Measurements from ENCODE around the gene MAGEA9.
"Not testable (repeated sequence)": the region's sequence is repeated elsewhere in the genome, so short reads cannot be mapped to it uniquely, and the experiment has no call there.

MAGEA9 gene

DNA sequence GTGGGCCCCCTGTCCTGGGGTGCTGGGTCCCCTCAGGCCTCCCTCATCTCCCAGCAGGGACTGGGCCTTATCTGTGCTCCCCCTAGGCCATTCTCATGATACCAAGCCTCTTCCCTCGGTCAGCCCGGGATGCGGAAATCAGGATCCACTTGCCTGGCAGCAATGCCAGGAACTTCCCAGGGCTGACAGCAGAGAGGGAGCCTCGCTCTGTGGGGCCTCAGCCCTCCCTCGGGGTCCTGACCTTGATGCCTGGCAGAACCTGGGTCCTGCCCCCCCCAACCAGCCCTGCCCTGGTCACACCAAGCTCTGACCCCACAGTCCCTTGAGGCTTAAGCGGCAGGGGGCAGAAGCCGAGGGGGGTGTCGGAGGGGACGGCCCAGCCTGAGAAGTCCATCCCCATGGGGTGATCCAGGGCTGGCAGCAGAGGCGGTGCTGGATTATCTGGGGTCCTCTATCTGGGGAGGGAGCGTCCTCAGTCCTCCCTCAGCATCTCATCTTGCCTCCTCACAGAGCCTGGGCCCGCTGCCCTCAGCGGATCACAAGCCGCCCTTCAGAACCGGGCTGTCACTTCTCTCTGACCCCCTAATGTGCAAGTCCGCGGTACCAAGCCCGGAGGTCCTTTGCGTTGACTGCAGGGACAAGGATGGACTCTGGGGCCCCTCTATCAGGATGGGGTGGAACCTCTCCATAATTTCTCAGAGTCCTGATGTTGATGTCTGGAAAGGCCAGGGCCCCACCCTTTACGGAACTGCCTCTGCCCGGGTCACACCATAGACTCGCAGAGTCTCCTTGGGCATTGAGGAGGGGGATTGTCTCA, 19.7 kb upstream of the MAGEA9 start:
- not testable (repeated sequence) for H3K9me3 ChIP-seq (ENCODE audit: control insufficient read depth, low read length); H3K9ac ChIP-seq (ENCODE audit: low read length); H3K4ac ChIP-seq (ENCODE audit: low read depth in 1 of 2, low read length in 2 of 2); H2BK120ac ChIP-seq (ENCODE audit: low read depth, low read length); H2BK5ac ChIP-seq (ENCODE audit: low read depth, low read length, poor library complexity, severe bottlenecking); H4K91ac ChIP-seq (ENCODE audit: low read length); H3K4me2 ChIP-seq (ENCODE audit: low read length, poor library complexity, severe bottlenecking); H3K4me1 ChIP-seq (ENCODE audit: control insufficient read depth, insufficient read depth, low read depth, low read length); H3K27ac ChIP-seq (ENCODE audit: low read length, poor library complexity, severe bottlenecking); H3K14ac ChIP-seq (ENCODE audit: low read length in 2 of 2); H3K18ac ChIP-seq (ENCODE audit: low read depth in 1 of 2, low read length in 2 of 2); H3K36me3 ChIP-seq (ENCODE audit: control insufficient read depth in 1 of 2, insufficient read depth in 2 of 2, low read depth in 1 of 2, low read length in 2 of 2); H3K4me3 ChIP-seq (ENCODE audit: insufficient read depth in 1 of 2, low read depth in 1 of 2, low read length in 2 of 2); H4K8ac ChIP-seq (ENCODE audit: low read length); H3K27me3 ChIP-seq (ENCODE audit: control insufficient read depth in 1 of 2, insufficient read depth in 1 of 2, low read length in 2 of 2); H2AK5ac ChIP-seq (ENCODE audit: low read length, severe bottlenecking); H3K23ac ChIP-seq (ENCODE audit: low read length in 2 of 2); DNase-seq; H2BK12ac ChIP-seq (ENCODE audit: low read length in 2 of 2); H2BK15ac ChIP-seq (ENCODE audit: low read depth, poor library complexity, severe bottlenecking); H2AFZ ChIP-seq (ENCODE audit: low read depth, low read length); H3K79me1 ChIP-seq (replicated peaks; ENCODE audit: low read length, poor library complexity, severe bottlenecking)
- WGBS = 88% methylated on average over 10 of the region's 22 CpGs

DNA sequence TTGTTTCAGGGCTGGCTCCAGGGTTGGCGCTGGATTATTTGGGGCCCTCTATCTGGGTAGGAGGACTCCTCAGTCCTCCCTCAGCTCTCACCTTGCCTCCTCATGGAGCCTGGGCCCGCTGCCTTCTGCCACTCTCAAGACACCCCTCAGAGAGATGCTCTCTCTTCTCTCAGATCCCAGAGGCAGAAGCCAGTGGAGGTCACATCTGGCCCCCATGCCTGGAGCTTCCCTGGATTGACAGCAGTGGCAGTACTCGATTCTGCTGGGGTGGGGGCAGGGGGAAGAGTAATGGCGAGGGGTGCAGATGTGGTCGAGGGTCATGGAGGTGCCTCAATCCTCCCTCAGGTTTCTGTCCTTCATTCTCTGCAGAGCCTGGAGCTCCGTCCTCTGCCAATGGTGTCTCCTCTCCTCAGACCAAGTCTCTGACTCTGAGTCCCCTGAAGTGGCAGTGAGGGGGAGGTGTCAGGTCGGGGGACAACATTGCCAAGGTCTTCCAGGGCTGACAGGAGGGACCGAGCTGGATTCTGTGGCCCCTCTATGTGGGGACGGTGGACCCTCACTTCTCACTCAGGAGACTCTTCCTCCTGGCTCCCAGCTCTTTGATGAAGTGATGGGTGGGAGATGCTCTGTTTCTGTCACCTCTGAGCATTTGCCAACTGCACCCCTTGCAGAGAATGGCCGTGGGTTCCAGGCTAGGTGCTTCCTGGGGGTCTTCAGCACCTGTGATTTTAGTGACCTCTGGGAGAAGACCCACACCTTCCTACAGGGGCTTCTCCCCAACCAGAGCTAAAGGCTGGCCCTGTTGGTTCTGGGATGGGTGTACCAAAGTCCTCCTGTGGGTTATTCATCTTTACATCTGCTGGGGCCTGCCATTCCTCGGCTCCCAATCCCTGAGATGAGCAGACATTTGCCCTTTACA, 18.8 kb upstream of the MAGEA9 start:
- no peak overlapping the region for H4K91ac ChIP-seq (ENCODE audit: low read length)
- no peaks in the 10 kb centered on the region for H3K79me1 ChIP-seq (replicated peaks; ENCODE audit: low read length, poor library complexity, severe bottlenecking)
- no peak for DNase-seq
- H2BK15ac ChIP-seq (ENCODE audit: low read depth, poor library complexity, severe bottlenecking) = no peak overlapping the region
- no peak overlapping the region for H2BK12ac ChIP-seq (ENCODE audit: low read length in 2 of 2)
- no peak overlapping the region for H2BK120ac ChIP-seq (ENCODE audit: low read depth, low read length)
- H2AFZ ChIP-seq (ENCODE audit: low read depth, low read length) = no peak overlapping the region
- H3K27me3 ChIP-seq (ENCODE audit: control insufficient read depth in 1 of 2, insufficient read depth in 1 of 2, low read length in 2 of 2) = no peaks in the 10 kb centered on the region
- WGBS = 69% methylated on average over 6 of the region's 11 CpGs
- H3K9ac ChIP-seq (ENCODE audit: low read length) = no peak overlapping the region
- H3K4me1 ChIP-seq (ENCODE audit: control insufficient read depth, insufficient read depth, low read depth, low read length) = no peaks in the 10 kb centered on the region
- H3K36me3 ChIP-seq (ENCODE audit: control insufficient read depth in 1 of 2, insufficient read depth in 2 of 2, low read depth in 1 of 2, low read length in 2 of 2) = no peaks in the 10 kb centered on the region
- H3K4ac ChIP-seq (ENCODE audit: low read depth in 1 of 2, low read length in 2 of 2) = no peak overlapping the region
- no peak overlapping the region for H3K27ac ChIP-seq (ENCODE audit: low read length, poor library complexity, severe bottlenecking)
- no peak overlapping the region for H3K14ac ChIP-seq (ENCODE audit: low read length in 2 of 2)
- no peak overlapping the region for H4K8ac ChIP-seq (ENCODE audit: low read length)
- no peak overlapping the region for H3K4me2 ChIP-seq (ENCODE audit: low read length, poor library complexity, severe bottlenecking)
- no peak overlapping the region for H2AK5ac ChIP-seq (ENCODE audit: low read length, severe bottlenecking)
- H3K18ac ChIP-seq (ENCODE audit: low read depth in 1 of 2, low read length in 2 of 2) = no peak overlapping the region
- H3K23ac ChIP-seq (ENCODE audit: low read length in 2 of 2) = no peak overlapping the region
- H3K9me3 ChIP-seq (ENCODE audit: control insufficient read depth, low read length) = no peaks in the 10 kb centered on the region
- no peak overlapping the region for H3K4me3 ChIP-seq (ENCODE audit: insufficient read depth in 1 of 2, low read depth in 1 of 2, low read length in 2 of 2)
- H2BK5ac ChIP-seq (ENCODE audit: low read depth, low read length, poor library complexity, severe bottlenecking) = no peak overlapping the region

- H3K79me1 ChIP-seq (replicated peaks; ENCODE audit: low read length, poor library complexity, severe bottlenecking); H3K36me3 ChIP-seq (ENCODE audit: control insufficient read depth in 1 of 2, insufficient read depth in 2 of 2, low read depth in 1 of 2, low read length in 2 of 2); H2BK12ac ChIP-seq (ENCODE audit: low read length in 2 of 2); H3K18ac ChIP-seq (ENCODE audit: low read depth in 1 of 2, low read length in 2 of 2); H3K9me3 ChIP-seq (ENCODE audit: control insufficient read depth, low read length); H3K9ac ChIP-seq (ENCODE audit: low read length); H4K91ac ChIP-seq (ENCODE audit: low read length); DNase-seq; H2BK15ac ChIP-seq (ENCODE audit: low read depth, poor library complexity, severe bottlenecking); H2BK5ac ChIP-seq (ENCODE audit: low read depth, low read length, poor library complexity, severe bottlenecking); H3K23ac ChIP-seq (ENCODE audit: low read length in 2 of 2); H3K14ac ChIP-seq (ENCODE audit: low read length in 2 of 2); H4K8ac ChIP-seq (ENCODE audit: low read length); H3K27me3 ChIP-seq (ENCODE audit: control insufficient read depth in 1 of 2, insufficient read depth in 1 of 2, low read length in 2 of 2); H3K27ac ChIP-seq (ENCODE audit: low read length, poor library complexity, severe bottlenecking); H3K4me1 ChIP-seq (ENCODE audit: control insufficient read depth, insufficient read depth, low read depth, low read length); H2AK5ac ChIP-seq (ENCODE audit: low read length, severe bottlenecking); H2BK120ac ChIP-seq (ENCODE audit: low read depth, low read length); H2AFZ ChIP-seq (ENCODE audit: low read depth, low read length); H3K4ac ChIP-seq (ENCODE audit: low read depth in 1 of 2, low read length in 2 of 2); H3K4me2 ChIP-seq (ENCODE audit: low read length, poor library complexity, severe bottlenecking); H3K4me3 ChIP-seq (ENCODE audit: insufficient read depth in 1 of 2, low read depth in 1 of 2, low read length in 2 of 2): not testable (repeated sequence)
- WGBS = no CpG with 5 or more reads among the region's 12 CpGs
Measured at GRCh38 chrX:149770344-149770743, 11.4 kb upstream of the MAGEA9 start.

GRCh38 chrX:149773026-149773425, 8.7 kb upstream of the MAGEA9 start:
- H3K4ac ChIP-seq (ENCODE audit: low read depth in 1 of 2, low read length in 2 of 2); H3K4me1 ChIP-seq (ENCODE audit: control insufficient read depth, insufficient read depth, low read depth, low read length); H3K4me2 ChIP-seq (ENCODE audit: low read length, poor library complexity, severe bottlenecking); H2BK120ac ChIP-seq (ENCODE audit: low read depth, low read length); H4K91ac ChIP-seq (ENCODE audit: low read length); H3K23ac ChIP-seq (ENCODE audit: low read length in 2 of 2); H2BK5ac ChIP-seq (ENCODE audit: low read depth, low read length, poor library complexity, severe bottlenecking); H3K36me3 ChIP-seq (ENCODE audit: control insufficient read depth in 1 of 2, insufficient read depth in 2 of 2, low read depth in 1 of 2, low read length in 2 of 2); H3K14ac ChIP-seq (ENCODE audit: low read length in 2 of 2); H3K9ac ChIP-seq (ENCODE audit: low read length); DNase-seq; H2AFZ ChIP-seq (ENCODE audit: low read depth, low read length); H3K79me1 ChIP-seq (replicated peaks; ENCODE audit: low read length, poor library complexity, severe bottlenecking); H2BK12ac ChIP-seq (ENCODE audit: low read length in 2 of 2); H3K4me3 ChIP-seq (ENCODE audit: insufficient read depth in 1 of 2, low read depth in 1 of 2, low read length in 2 of 2); H3K27me3 ChIP-seq (ENCODE audit: control insufficient read depth in 1 of 2, insufficient read depth in 1 of 2, low read length in 2 of 2); H4K8ac ChIP-seq (ENCODE audit: low read length); H3K18ac ChIP-seq (ENCODE audit: low read depth in 1 of 2, low read length in 2 of 2); H2BK15ac ChIP-seq (ENCODE audit: low read depth, poor library complexity, severe bottlenecking); H3K9me3 ChIP-seq (ENCODE audit: control insufficient read depth, low read length); H3K27ac ChIP-seq (ENCODE audit: low read length, poor library complexity, severe bottlenecking); H2AK5ac ChIP-seq (ENCODE audit: low read length, severe bottlenecking): not testable (repeated sequence)
- WGBS = no CpG with 5 or more reads among the region's 9 CpGs

Measured in mesenchymal stem cell (in vitro differentiated cells and primary cell).